ENCODE data around the gene LETM1. TPM values are rescaled to one million over a fixed set of nuclear protein-coding genes. Genes with fewer than 3 reads are reported as not detected.

LETM1 gene
- total and polyA plus RNA-seq, 2 experiments from 2014 or later = 22.5 to 53.3 TPM

DNA sequence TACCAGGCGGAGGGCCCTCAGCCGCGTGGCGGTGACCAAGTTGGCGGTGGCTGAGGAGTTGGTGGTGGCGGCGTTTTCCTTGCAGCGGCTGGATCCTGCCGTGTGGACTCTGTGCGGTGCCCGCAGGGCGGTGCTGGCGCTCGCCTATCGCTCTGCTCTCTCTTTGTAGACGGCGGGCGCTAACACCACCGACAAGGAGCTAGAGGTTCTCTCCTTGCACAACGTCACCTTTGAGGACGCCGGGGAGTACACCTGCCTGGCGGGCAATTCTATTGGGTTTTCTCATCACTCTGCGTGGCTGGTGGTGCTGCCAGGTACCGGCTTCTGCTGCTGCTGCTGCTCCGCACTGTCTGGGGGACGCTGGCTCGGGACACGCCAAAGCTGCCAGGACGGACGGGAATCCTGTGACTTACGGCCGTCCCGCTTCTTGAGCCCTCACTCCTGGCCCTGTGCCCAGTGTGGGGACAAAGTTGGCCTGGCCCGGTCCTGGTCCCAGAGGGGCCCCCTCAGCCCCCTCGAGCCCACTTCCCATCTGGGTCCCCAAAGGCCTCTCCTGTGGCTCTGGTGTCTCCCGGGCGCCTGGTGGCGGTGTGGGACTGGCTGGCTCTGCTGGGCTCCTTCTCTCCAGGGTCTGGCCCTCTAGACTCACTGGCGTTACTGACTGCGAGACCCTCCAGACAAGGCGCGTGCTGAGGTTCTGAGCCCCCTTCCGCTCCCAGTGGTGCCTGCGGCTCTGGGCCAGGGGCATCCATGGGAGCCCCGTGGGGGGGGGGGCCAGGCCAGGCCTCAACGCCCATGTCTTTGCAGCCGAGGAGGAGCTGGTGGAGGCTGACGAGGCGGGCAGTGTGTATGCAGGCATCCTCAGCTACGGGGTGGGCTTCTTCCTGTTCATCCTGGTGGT, 52.2 kb downstream of the LETM1 start:
- Histone ChIP-seq H3K4me3 (no peak overlapping the region), H3K27ac (no peak overlapping the region), H3K27me3 (no peaks in the 10 kb centered on the region), H3K36me3 (peaks cover 3% of the 10 kb centered on the region), H3K9me3 (ENCODE audit: low read depth) (no peaks in the 10 kb centered on the region), H3K4me1 (ENCODE audit: low read depth) (no peaks in the 10 kb centered on the region)
- DNase-seq (ENCODE audit: low read depth in 1 of 2, low spot score in 1 of 2) = no peak
- TF ChIP-seq, protein P1, sequence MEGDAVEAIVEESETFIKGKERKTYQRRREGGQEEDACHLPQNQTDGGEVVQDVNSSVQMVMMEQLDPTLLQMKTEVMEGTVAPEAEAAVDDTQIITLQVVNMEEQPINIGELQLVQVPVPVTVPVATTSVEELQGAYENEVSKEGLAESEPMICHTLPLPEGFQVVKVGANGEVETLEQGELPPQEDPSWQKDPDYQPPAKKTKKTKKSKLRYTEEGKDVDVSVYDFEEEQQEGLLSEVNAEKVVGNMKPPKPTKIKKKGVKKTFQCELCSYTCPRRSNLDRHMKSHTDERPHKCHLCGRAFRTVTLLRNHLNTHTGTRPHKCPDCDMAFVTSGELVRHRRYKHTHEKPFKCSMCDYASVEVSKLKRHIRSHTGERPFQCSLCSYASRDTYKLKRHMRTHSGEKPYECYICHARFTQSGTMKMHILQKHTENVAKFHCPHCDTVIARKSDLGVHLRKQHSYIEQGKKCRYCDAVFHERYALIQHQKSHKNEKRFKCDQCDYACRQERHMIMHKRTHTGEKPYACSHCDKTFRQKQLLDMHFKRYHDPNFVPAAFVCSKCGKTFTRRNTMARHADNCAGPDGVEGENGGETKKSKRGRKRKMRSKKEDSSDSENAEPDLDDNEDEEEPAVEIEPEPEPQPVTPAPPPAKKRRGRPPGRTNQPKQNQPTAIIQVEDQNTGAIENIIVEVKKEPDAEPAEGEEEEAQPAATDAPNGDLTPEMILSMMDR (IDR thresholded peaks at IDR 0.05; ENCODE audit: low read depth, low read length) = no peak

DNA sequence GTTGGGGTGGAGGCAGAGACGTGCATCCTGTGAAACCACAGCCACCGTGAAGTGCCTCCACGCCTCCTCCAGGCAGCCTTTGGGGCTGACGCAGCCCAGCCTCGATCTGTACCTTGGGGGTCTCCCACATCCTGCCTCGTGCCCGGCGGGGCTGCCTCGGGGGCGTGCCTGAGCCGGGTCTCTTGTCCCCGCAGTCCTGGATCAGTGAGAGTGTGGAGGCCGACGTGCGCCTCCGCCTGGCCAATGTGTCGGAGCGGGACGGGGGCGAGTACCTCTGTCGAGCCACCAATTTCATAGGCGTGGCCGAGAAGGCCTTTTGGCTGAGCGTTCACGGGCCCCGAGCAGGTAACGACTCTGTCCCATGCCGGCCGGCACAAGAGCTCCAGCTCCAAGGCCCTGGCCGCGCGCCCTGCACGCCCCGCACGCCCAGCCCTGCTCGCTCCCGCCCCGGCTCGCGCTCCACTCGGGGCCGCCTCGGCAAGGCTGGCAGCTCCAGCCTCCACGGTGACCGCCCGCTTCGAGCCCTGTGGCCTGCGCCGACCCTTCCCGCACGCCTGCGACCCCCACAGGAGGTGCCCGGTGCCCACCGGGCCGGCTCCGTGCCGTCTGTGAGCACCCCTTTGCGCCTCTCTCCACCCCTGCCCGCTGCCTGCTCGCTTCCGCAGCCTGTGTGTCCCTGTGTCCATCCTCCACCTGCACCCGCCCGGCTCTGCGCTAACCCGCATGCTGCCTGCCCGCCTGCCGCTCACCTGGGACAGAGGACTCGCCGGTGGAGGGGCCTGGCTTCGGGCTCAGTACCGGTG, 53.0 kb downstream of the LETM1 start:
- no peak for DNase-seq (ENCODE audit: low read depth in 1 of 2, low spot score in 1 of 2)
- H3K27me3 ChIP-seq = no peaks in the 10 kb centered on the region

DNA sequence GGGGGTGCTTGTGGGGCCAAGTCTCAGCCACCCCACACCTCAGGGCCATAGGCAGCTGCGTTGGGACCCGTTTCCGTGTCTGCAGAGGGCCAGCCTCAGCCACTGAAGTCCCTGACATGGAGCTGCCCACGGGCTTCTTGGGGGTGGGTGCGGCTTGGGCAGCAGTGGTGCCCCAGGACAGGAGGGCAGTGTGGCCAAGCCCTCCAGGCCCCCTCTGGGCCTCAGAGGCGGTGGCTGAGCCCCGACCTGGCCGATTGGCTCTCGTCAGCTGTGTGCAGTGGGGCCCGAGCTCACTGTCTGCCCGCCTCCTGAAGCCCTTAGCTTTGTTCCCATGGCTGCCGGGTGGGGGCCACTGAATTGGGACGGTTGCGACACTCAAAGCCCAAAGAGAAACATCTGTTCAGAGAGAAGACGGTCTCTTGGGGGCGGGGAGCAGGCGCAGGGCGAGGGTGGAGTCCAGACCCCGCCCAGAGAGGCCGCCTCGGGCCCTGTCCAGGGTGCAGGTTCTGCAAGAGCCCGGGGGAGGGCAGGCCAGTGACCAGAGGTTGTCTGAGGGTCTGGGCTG, 53.7 kb downstream of the LETM1 start:
- Histone ChIP-seq H3K36me3 (peaks cover 3% of the 10 kb centered on the region), H3K4me1 (ENCODE audit: low read depth) (peaks cover 11% of the 10 kb centered on the region), H3K4me3 (no peak overlapping the region), H3K27ac (no peak overlapping the region), H3K9me3 (ENCODE audit: low read depth) (no peaks in the 10 kb centered on the region), H3K27me3 (no peaks in the 10 kb centered on the region)
- TF ChIP-seq, protein P1 (IDR thresholded peaks at IDR 0.05; ENCODE audit: low read depth, low read length) = no peak
- peak in 1 of 2 donors; percentile 34 for DNase-seq (ENCODE audit: low read depth in 1 of 2, low spot score in 1 of 2)

More for the DNA sequence above, 53.0 kb downstream of the LETM1 start:
- Histone ChIP-seq H3K4me1 (ENCODE audit: low read depth) (peaks cover 4% of the 10 kb centered on the region), H3K9me3 (ENCODE audit: low read depth) (no peaks in the 10 kb centered on the region), H3K4me3 (no peak overlapping the region), H3K36me3 (peaks cover 3% of the 10 kb centered on the region), H3K27ac (no peak overlapping the region)
- TF ChIP-seq, protein P1 (IDR thresholded peaks at IDR 0.05; ENCODE audit: low read depth, low read length) = no peak

DNA sequence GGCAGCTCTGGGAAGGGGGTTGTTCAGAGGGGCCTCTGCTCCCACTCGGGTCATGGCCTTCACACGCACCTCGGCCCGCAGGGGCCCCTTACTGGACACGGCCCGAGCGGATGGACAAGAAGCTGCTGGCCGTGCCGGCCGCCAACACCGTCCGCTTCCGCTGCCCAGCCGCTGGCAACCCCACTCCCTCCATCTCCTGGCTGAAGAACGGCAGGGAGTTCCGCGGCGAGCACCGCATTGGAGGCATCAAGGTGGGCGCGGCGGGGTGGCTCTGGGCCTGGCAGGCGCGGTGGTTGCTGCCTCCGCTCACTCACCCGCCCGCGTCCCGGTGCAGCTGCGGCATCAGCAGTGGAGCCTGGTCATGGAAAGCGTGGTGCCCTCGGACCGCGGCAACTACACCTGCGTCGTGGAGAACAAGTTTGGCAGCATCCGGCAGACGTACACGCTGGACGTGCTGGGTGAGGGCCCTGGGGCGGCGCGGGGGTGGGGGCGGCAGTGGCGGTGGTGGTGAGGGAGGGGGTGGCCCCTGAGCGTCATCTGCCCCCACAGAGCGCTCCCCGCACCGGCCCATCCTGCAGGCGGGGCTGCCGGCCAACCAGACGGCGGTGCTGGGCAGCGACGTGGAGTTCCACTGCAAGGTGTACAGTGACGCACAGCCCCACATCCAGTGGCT, 54.5 kb downstream of the LETM1 start:
- Histone ChIP-seq H3K4me3 (no peak overlapping the region), H3K36me3 (peaks cover 3% of the 10 kb centered on the region), H3K27ac (no peak overlapping the region), H3K27me3 (no peaks in the 10 kb centered on the region), H3K9me3 (ENCODE audit: low read depth) (no peaks in the 10 kb centered on the region), H3K4me1 (ENCODE audit: low read depth) (peaks cover 14% of the 10 kb centered on the region)
- TF ChIP-seq, protein P1 (IDR thresholded peaks at IDR 0.05; ENCODE audit: low read depth, low read length) = no peak
- no peak for DNase-seq (ENCODE audit: low read depth in 1 of 2, low spot score in 1 of 2)

DNA sequence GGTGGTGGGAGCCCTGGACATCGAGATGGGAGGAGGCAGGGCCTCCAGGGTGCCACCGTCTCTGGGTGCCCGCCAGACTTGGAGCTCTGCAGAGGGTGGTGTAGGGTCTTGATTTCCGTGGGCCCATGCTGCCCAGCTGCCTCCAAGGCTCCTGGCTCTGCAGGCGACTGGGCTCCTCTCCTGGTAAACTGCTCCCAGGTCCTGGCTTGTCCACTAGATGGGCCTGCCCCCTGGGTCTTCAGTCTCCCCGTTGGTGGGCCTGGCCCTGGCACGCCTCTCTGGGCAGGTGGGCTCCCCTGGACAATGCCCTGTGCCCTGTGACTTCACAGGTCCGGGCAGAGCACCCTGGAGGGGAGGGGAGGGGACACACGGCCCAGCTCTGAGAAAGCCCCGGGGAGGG, 55.2 kb downstream of the LETM1 start:
- no peak for DNase-seq (ENCODE audit: low read depth in 1 of 2, low spot score in 1 of 2)
- Histone ChIP-seq H3K9me3 (ENCODE audit: low read depth) (no peaks in the 10 kb centered on the region), H3K4me1 (ENCODE audit: low read depth) (peaks cover 14% of the 10 kb centered on the region), H3K4me3 (no peak overlapping the region), H3K36me3 (peaks cover 1% of the 10 kb centered on the region), H3K27me3 (no peaks in the 10 kb centered on the region), H3K27ac (no peak overlapping the region)
- TF ChIP-seq, protein P1 (IDR thresholded peaks at IDR 0.05; ENCODE audit: low read depth, low read length) = no peak
